ENCODE data around the gene LGALS7. TPM values are rescaled to one million over a fixed set of nuclear protein-coding genes. Genes with fewer than 3 reads are reported as not detected.

LGALS7 gene
- total and polyA plus RNA-seq, 2 of the 8 experiments (the other 6 are each of a cell fraction or from before 2014, with no cell fraction given): 0.32 TPM; not detected in 1

- TF ChIP-seq ATF2 (IDR thresholded peaks at IDR 0.05; ENCODE audit: low read length) (no peak), CREB1 (IDR thresholded peaks at IDR 0.05) (0 out of 2 replicates have a peak, but pooled peaks have one; percentile 50), NANOG (IDR thresholded peaks at IDR 0.05; ENCODE audit: insufficient read depth, low read depth, low read length, poor library complexity, severe bottlenecking) (no peak), YY1 (IDR thresholded peaks at IDR 0.05; ENCODE audit: low read depth, low read length) (0 out of 2 replicates have a peak, but pooled peaks have one; percentile 31), SUZ12 (IDR thresholded peaks at IDR 0.05; ENCODE audit: low read length) (no peak), HDAC6 (IDR thresholded peaks at IDR 0.05; ENCODE audit: low read depth, low read length) (no peak)
These were observed 43.5 kb downstream of the LGALS7 start (continued) for GRCh38 chr19:38729653-38730469.

Data from H1 (cell line).